Stomach (tissue), 4 donors: ENCODE data around the gene FAM3B.

Experiments
- CTCF ChIP-seq, 7 experiments: fragments of 450-650 bp in 4 of 7; fragments of 200-600 bp in 3 of 7; sonication (generic) in 3 of 7; IDR thresholded peaks; one replicate each; pipeline ENCODE4 v1.5.1; 2016 to 2019; ENCODE audit warnings: antibody characterized with exemption in 7 of 7, control low read depth in 2 of 7, mild to moderate bottlenecking in 1 of 7
- EP300 ChIP-seq: sonication (generic); formaldehyde crosslinking; IDR thresholded peaks from one replicate; pipeline ENCODE4 v1.6.1; 2017; ENCODE audit warnings: antibody characterized with exemption

- TF ChIP-seq CTCF (IDR thresholded peaks at IDR 0.05) (no peak), EP300 (no peak)
Measured at GRCh38 chr21:41282412-41282811, 34.2 kb upstream of the FAM3B start.
